ENCODE results near the gene FGFRL1.
A peak's percentile ranks its signal among the peaks of the same experiment; 100 is the strongest.

The FGFRL1 gene

GRCh38 chr4:1011022-1011665 lies at the start of gene FGFRL1:
FGFRL1 (plus strand) TSS chr4:1011626; CDS start chr4:1012486, 860 bp downstream.
- peak; percentile 88 for DNase-seq (ENCODE audit: low read depth)

DNA sequence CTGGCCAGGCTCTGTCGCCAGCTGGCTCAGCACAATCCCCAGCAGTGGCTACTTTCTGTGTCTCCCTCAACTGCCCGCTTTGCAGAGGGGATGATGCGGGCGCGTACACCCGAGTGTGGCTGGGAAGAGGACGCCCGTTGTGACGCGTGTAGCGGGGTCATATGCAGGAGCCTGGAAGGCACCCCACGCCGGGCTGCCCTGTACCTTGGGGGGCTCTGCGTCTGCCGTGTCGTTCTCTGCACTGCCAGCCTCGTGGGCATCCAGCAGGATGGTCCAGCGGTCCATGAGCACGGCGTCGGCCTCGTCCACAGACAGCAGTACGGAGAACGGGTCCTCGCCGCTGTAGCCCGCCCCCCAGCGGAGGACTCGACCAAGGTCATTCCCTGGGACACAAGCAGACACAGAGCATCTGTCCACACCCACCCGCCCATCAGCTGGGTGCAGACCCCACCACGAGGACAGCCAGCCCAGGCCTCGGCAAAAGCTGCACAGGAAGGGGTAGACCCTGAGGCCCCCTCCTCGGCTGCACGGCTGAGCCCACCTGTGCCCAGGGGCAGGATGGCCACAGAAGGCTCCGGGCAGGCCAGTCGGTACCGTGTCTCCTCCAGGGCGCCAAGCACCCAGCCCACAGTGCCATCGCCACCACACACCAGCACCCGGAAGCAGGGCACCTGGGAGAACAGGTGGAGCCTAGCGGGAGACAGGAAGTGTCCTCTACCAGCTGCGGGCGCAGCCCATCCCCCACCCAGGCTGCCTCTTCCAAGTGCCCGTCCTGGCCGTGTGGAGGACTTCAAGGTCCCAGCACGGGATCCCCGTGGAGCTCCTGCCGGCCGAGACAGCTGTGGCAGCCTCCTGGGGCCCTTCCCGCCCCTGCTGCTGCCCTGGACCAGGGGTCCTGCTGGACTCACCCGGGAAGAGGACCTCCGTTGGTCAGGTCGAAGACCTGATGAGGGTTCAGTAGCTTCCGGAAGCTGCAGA lies 48.9 kb upstream of the FGFRL1 start:
- DNase-seq (ENCODE audit: low read depth): no peak

GRCh38 chr4:963276-964225 lies 47.9 kb upstream of the FGFRL1 start:
- no peak for DNase-seq (ENCODE audit: low read depth)

DNA sequence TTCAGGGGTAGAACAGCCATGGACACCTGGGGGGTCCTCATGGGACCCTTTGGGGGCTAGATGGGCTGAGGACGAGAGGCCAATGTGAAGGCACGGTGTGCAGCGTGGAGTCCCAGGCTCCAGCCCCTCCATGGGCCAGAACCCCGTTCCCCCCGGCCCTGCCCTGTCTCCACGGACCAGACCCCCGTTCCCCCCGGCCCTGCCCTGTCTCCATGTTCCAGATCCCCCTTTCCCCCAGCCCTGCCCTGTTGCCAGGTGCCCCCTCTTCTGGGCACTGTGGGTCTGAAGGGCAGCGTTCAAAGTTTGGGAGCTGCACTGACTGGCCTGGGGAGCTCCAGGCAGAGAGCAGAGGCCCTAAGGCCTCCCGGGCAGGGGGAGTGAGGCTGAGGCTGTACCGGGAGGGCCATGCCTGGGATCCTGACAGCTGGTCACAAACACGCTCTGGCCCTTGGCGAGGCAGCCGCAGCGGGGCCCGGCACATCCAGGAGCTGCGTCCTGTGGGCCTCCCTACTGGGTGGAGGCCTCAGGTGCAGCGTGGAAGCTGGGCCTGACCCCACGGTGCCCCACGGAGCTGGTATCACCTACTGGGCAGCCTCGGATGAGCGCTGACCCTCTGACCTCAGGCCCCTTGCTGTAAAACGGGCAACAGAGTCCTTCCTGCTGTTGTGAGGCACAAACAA lies 46.9 kb upstream of the FGFRL1 start:
- no peak for DNase-seq (ENCODE audit: low read depth)

DNA sequence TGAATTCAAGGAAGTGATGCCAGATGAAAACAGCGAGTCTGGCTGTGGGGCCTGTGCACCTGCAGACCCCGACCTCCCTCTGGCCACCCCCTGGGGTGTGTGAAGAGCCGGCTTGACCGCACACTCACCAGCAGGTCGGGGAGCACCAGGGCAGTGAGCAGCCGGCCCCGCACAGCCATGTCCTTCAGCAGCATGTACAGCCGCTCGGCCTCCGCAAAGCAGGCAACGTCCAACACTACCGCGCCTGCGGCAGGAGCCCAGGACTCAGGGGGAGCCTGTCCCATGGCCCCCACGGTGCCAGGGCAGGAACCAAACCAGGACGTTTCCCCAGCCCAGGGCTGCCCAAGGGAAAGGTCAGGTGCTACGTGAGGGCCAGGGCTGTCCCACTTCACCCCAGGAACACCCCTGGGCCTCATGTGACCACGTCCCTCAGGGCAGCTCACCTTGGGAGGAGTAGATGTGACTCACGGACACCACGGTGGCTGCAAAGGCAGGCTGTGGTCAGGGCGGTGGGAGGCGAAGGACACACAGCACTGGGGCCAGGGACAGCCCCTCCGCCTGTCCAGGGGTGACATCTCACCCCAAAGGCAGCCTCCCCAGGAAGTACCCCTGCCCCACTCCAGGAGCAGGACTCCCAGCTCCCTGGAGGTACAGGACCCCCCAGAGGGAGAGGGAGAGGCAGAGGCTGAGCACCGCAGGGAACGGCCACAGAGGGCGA lies 46.2 kb upstream of the FGFRL1 start:
- DNase-seq (ENCODE audit: low read depth): no peak

DNA sequence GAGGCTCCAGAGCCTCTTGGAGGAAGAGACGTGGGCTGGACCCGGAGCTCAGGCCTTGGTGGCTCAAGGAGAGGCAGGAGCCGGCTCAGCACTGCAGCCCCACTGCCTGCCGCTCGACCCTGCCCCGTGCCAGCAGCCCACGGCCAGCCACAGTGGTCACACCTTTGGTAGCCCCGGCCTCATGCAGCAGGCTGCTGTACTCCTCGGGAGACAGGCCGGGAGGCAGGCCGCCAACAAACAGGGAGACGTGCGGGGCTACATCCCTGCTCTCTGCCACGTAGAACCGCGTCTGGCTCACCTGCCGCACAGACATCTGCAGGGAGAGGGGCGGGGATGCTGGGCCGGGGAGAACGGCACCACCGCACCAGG lies 45.7 kb upstream of the FGFRL1 start:
- no peak for DNase-seq (ENCODE audit: low read depth)

DNA sequence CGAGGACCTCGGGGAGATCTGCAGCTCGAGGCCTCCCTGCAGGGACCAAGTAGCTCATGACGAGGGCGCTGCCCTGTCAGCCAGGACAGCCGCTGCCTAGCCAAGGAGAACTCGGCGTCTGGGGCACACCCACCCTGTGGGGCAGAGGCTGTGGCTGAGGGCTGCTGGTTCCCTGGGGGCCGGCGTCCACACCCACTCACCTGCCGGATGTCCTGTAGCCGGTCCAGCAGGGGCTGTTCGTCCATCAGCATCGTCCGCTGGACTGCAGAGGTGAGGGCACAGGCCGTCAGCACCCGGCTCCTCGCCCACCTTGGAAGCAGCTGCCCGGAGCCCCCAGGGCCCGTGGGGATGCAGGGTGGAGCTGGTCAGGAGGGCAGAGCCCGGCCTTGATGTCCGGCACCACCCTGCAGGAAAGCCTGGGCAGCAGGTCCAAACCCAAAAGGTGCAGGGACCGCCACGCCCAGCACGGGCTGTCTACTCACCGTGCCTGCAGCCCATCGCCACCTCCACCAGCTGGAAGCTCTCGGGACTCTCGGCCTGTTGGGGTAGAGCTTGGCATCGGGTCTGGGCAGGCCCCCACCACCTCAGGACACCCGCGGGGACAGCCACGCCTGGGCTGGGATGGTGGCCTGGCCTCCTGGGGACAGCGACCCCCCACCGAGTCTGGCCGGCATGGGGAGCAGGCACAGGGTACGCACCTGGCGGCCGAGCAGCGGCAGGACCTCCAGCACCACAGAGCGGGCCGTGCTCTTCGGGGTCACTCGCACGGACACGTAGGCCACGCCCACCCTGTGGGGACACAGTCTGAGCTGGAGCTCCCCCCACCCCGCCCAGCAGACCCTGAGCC lies 44.9 kb upstream of the FGFRL1 start:
- DNase-seq (ENCODE audit: low read depth): no peak

- DNase-seq (ENCODE audit: low read depth): no peak
Measured at GRCh38 chr4:967113-968104, 44.0 kb upstream of the FGFRL1 start.

GRCh38 chr4:968221-968620 lies 43.2 kb upstream of the FGFRL1 start:
- no peak for DNase-seq (ENCODE audit: low read depth)

- DNase-seq (ENCODE audit: low read depth): no peak
Measured at GRCh38 chr4:968621-969394, 42.6 kb upstream of the FGFRL1 start.

DNA sequence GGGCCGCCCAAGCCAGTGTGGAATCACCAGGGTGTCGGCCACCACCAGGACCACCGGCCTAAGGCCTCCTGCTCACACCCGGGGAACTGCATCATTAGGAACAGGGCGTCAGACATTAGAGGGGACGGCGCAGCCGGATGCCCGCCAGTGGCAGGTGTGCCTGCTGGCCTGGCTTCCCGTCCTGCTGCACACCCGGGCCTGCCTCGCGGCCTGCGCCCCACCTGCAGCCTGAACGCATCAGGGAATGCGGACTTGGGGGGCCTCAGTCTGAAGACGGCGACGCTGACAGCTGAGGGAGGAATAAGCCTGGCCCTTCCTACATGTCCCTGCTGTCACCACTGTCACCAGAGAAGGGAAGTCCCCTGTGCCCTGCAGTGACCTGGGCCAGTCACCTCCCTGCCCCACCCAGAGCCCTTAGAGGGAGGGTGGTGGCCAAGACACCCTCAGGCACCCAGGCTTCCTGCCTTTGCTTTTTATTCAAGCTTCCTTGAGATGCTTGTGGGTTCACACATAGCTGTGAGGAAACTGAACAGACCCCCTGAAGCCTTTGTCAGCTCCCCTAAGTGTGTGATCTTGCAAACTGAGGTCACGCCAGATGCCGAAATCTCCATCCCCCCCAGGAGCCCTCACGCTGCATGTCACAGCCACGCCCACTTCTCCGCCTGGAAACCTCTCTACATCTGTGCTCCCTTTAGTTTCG lies 41.2 kb upstream of the FGFRL1 start:
- no peak for DNase-seq (ENCODE audit: low read depth)

DNA sequence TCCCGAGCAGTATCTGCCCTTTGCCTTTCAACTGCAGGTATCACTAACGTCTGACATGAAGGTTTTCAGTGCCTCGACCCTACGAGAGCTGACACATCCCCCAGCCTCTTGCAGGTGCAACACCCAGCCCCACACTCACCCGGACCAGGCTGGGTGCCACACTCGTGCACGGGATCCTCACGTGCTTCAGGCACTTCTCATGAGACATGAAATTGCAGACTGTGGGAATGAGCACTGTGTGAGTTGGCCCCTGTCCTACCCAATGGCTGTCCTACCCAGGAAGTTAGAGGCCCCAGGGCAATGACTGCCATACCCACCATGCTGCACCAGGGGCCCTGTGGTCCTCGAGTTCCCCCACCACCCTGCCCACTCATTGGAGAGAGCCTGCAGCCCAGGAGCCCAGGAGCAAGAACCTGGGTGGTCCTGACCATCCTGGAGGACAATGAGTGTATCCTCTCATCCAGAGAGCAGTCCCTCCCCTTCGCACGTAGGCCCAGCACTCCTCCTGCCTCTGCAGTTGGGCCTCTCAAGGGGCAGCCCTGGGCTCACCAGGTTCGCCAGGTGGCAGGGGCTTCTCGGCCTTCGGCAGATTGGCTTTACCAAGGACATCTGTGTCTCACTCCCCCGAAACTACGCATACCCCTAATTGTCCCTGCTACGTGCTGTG lies 40.4 kb upstream of the FGFRL1 start:
- no peak for DNase-seq (ENCODE audit: low read depth)

DNA sequence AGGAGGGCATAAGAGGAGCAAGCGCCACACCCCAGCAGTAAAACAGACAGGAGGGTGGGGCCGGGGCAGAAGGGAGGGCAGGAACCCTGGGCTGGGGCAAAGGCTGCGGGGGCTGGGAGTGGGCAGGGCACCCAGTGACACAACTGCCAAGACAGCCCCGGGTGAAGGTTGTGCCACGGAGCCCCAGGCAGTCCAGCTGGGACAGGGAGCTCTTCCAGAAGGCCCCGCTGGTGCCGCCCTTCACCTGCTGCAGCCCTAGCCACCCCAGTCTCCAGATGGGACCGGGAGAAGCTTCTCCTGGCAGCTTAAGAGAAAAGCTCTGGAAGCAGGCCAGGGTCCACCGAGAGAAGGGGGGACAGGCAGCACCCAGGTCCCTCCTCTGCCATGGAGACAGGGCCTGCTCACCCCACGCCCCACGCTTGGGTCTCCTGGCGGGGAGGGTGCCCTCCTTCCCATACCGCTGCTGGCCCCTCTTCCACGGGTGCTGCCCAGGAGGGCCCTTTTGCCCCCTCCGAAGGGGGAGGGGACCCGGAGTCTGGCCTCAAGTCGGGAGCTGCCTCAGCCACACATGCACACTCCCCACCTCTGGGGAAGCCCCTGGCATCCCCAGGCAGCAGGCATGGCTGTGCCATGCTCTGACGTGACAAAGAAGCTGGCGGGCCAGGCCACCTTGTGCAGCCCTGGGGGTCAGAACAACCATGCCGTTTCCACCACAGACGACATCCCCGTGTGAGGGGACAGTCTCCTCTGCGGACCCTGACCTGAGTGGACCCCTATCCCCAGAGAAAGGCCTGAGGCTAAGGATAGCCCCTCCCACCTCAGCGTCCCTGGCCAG lies 39.5 kb upstream of the FGFRL1 start:
- DNase-seq (ENCODE audit: low read depth): no peak

- DNase-seq (ENCODE audit: low read depth): peak; percentile 40
Measured at GRCh38 chr4:972651-973424, 38.6 kb upstream of the FGFRL1 start.
